Fibroblast of mammary gland (primary cell): Measurements from ENCODE around the gene KRTAP9-6.
"Not testable (repeated sequence)": the region's sequence is repeated elsewhere in the genome, so short reads cannot be mapped to it uniquely, and the experiment has no call there.

Experiments
- DNase-seq: peaks from one replicate; pipeline ENCODE4 v3.0.0-alpha.2; 2010; ENCODE audit warnings: low read depth
- H3K4me3 ChIP-seq: 2 replicates; pipeline ENCODE4 v1.5.1; 2011; ENCODE audit warnings: low read depth, mild to moderate bottlenecking, low read length, moderate library complexity; ENCODE audit not compliant: control insufficient read depth
- CTCF ChIP-seq: conservative IDR thresholded peaks from 2 replicates; pipeline ENCODE4 v1.5.1; 2011; ENCODE audit warnings: low read depth, low read length, inconsistent platforms; ENCODE audit not compliant: control insufficient read depth, insufficient read depth

The KRTAP9-6 gene

GRCh38 chr17:41265078-41265477 is at the start of gene KRTAP9-6:
Gene KRTAP9-6, plus strand, starts transcription at chr17:41265378. Its CDS starts 0 bp downstream, at chr17:41265378.
- H3K4me3 ChIP-seq: no peak within 1 kb of the TSS
- DNase-seq: no peak
- no peak for TF ChIP-seq CTCF

- TF ChIP-seq CTCF: no peak
- no peak overlapping the region for H3K4me3 ChIP-seq
- no peak for DNase-seq
Observed at GRCh38 chr17:41215681-41216080, 49.5 kb upstream of the KRTAP9-6 start.

- peak; percentile 4 for DNase-seq
- no peak for TF ChIP-seq CTCF
- H3K4me3 ChIP-seq: no peak overlapping the region
Observed at GRCh38 chr17:41223821-41224220, 41.4 kb upstream of the KRTAP9-6 start.

- DNase-seq: no peak
- no peak overlapping the region for H3K4me3 ChIP-seq
- TF ChIP-seq CTCF: no peak
Observed at GRCh38 chr17:41226051-41226450, 39.1 kb upstream of the KRTAP9-6 start.

- not testable (repeated sequence) for DNase-seq, H3K4me3 ChIP-seq
Observed at GRCh38 chr17:41226598-41227095, 38.5 kb upstream of the KRTAP9-6 start, which contains the start of gene KRTAP9-2. Gene KRTAP9-2, plus strand, starts transcription at chr17:41226648. Its CDS starts 7 bp downstream, at chr17:41226655.

- no peak overlapping the region for H3K4me3 ChIP-seq
- DNase-seq: no peak
- TF ChIP-seq CTCF: no peak
Observed at GRCh38 chr17:41230094-41230493, 35.1 kb upstream of the KRTAP9-6 start.

- TF ChIP-seq CTCF: no peak
- H3K4me3 ChIP-seq: no peak overlapping the region
- DNase-seq: no peak
Observed at GRCh38 chr17:41231731-41232130, 33.4 kb upstream of the KRTAP9-6 start.

GRCh38 chr17:41232399-41233105 is 32.6 kb upstream of the KRTAP9-6 start, which contains the start of gene KRTAP9-3:
Gene KRTAP9-3, plus strand, starts transcription at chr17:41232449. Its CDS starts 53 bp downstream, at chr17:41232502.
- not testable (repeated sequence) for H3K4me3 ChIP-seq, DNase-seq

GRCh38 chr17:41237116-41237515 is 28.1 kb upstream of the KRTAP9-6 start:
- not testable (repeated sequence) for DNase-seq, H3K4me3 ChIP-seq

- not testable (repeated sequence) for H3K4me3 ChIP-seq, DNase-seq
Observed at GRCh38 chr17:41237949-41238437, 27.2 kb upstream of the KRTAP9-6 start, which contains the start of gene KRTAP9-8. Gene KRTAP9-8, plus strand, starts transcription at chr17:41237999. Its CDS starts 53 bp downstream, at chr17:41238052.

GRCh38 chr17:41246995-41247787 is 18.0 kb upstream of the KRTAP9-6 start:
- not testable (repeated sequence) for H3K4me3 ChIP-seq, DNase-seq
